Measurements from ENCODE around the gene ECD. TPM values are rescaled to one million over a fixed set of nuclear protein-coding genes. Genes with fewer than 3 reads are reported as not detected.
A peak's percentile ranks its signal among the peaks of the same experiment; 100 is the strongest.

ECD gene
- total RNA-seq, 1 donor from 2014 or later, result 35.6 TPM

DNA sequence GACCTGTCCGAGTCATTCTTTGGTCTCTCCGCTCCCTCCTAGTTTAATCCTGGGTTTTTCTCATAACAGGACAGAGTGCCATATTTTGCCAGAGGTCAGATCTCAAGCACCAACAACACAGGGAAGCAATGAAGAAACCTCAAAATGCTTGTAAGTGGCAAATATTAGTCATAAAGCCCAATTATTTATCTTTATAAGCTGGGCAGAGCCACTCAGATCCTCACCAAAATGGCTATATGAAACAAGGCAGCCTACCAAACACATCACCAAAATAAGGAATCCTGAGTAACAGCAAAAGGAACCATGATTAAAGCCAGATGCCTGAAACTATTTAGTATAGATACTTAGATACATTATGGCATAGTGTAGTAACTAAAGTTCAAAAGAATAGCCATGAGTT lies 4.7 kb downstream of the ECD start:
- Histone ChIP-seq H3K36me3 (ENCODE audit: insufficient read depth, low read length) (peaks cover 17% of the 10 kb centered on the region), H3K4me3 (ENCODE audit: insufficient read depth, low read depth, low read length) (no peak overlapping the region), H3K27me3 (ENCODE audit: insufficient read depth, low read length) (no peaks in the 10 kb centered on the region), H4K20me1 (ENCODE audit: insufficient read depth, low read length) (peaks cover 28% of the 10 kb centered on the region), H3K4me2 (ENCODE audit: low read length) (no peak overlapping the region), H3K9me3 (ENCODE audit: insufficient read depth, low read depth, low read length) (no peaks in the 10 kb centered on the region), H3K4me1 (ENCODE audit: insufficient read depth, low read length) (peaks cover 4% of the 10 kb centered on the region), H3K79me2 (ENCODE audit: insufficient read depth, low read length) (peaks cover 81% of the 10 kb centered on the region), H3K9ac (ENCODE audit: low read length) (no peak overlapping the region), H3K27ac (ENCODE audit: low read depth, low read length) (no peak overlapping the region), H2AFZ (ENCODE audit: low read depth, low read length) (no peak overlapping the region)
- H3K9me3 Mint-ChIP-seq (ENCODE audit: unreplicated experiment), result no peaks in the 10 kb centered on the region
- TF ChIP-seq, protein P1, sequence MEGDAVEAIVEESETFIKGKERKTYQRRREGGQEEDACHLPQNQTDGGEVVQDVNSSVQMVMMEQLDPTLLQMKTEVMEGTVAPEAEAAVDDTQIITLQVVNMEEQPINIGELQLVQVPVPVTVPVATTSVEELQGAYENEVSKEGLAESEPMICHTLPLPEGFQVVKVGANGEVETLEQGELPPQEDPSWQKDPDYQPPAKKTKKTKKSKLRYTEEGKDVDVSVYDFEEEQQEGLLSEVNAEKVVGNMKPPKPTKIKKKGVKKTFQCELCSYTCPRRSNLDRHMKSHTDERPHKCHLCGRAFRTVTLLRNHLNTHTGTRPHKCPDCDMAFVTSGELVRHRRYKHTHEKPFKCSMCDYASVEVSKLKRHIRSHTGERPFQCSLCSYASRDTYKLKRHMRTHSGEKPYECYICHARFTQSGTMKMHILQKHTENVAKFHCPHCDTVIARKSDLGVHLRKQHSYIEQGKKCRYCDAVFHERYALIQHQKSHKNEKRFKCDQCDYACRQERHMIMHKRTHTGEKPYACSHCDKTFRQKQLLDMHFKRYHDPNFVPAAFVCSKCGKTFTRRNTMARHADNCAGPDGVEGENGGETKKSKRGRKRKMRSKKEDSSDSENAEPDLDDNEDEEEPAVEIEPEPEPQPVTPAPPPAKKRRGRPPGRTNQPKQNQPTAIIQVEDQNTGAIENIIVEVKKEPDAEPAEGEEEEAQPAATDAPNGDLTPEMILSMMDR (IDR thresholded peaks at IDR 0.05; ENCODE audit: insufficient read depth, low read depth, low read length), result no peak
- no peak for TF ChIP-seq EZH2 (IDR thresholded peaks at IDR 0.05; ENCODE audit: insufficient read depth, low read length)
- peaks cover 5% of the 10 kb centered on the region for H3K4me1 Mint-ChIP-seq (ENCODE audit: low read depth, unreplicated experiment)
- peaks cover 14% of the 10 kb centered on the region for H3K36me3 Mint-ChIP-seq (ENCODE audit: low read depth, unreplicated experiment)
- H3K4me3 Mint-ChIP-seq (ENCODE audit: unreplicated experiment), result peak overlapping the region; percentile 2
- H3K27ac Mint-ChIP-seq (ENCODE audit: unreplicated experiment), result no peak overlapping the region
- no peak for DNase-seq (ENCODE audit: low read depth)
- no peaks in the 10 kb centered on the region for H3K27me3 Mint-ChIP-seq (ENCODE audit: low read depth, unreplicated experiment)
- no peak for FAIRE-seq

DNA sequence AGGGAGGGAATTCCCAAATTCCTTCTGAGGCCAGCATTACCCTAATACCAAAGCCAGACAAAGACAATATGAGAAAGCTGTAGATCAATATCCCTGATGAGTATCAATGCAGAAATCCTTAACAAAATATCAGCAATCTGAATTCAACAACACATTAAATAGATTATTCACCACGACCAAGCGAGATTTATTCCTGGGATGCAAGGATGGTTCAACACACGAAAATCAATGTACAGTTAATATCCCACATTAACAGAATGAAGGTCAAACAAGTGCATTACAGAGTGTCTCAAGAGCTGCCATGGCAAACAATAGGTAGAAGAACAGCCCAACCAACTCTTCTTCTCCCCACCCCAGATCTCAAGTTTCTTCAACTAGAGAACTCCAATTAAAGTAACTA lies 6.1 kb downstream of the ECD start:
- H3K4me3 Mint-ChIP-seq (ENCODE audit: unreplicated experiment), result no peak overlapping the region
- DNase-seq (ENCODE audit: low read depth), result no peak
- H3K4me1 Mint-ChIP-seq (ENCODE audit: low read depth, unreplicated experiment), result peaks cover 3% of the 10 kb centered on the region
- Histone ChIP-seq H3K4me2 (ENCODE audit: low read length) (no peak overlapping the region), H3K27ac (ENCODE audit: low read depth, low read length) (no peak overlapping the region), H3K36me3 (ENCODE audit: insufficient read depth, low read length) (peaks cover 17% of the 10 kb centered on the region), H3K79me2 (ENCODE audit: insufficient read depth, low read length) (peaks cover 71% of the 10 kb centered on the region), H2AFZ (ENCODE audit: low read depth, low read length) (no peak overlapping the region), H4K20me1 (ENCODE audit: insufficient read depth, low read length) (peaks cover 31% of the 10 kb centered on the region), H3K9me3 (ENCODE audit: insufficient read depth, low read depth, low read length) (no peaks in the 10 kb centered on the region), H3K9ac (ENCODE audit: low read length) (no peak overlapping the region), H3K4me3 (ENCODE audit: insufficient read depth, low read depth, low read length) (no peak overlapping the region), H3K27me3 (ENCODE audit: insufficient read depth, low read length) (no peaks in the 10 kb centered on the region), H3K4me1 (ENCODE audit: insufficient read depth, low read length) (peaks cover 1% of the 10 kb centered on the region)
- TF ChIP-seq, protein P1 (IDR thresholded peaks at IDR 0.05; ENCODE audit: insufficient read depth, low read depth, low read length), result no peak
- no peak for TF ChIP-seq EZH2 (IDR thresholded peaks at IDR 0.05; ENCODE audit: insufficient read depth, low read length)
- H3K36me3 Mint-ChIP-seq (ENCODE audit: low read depth, unreplicated experiment), result peaks cover 12% of the 10 kb centered on the region
- H3K9me3 Mint-ChIP-seq (ENCODE audit: unreplicated experiment), result no peaks in the 10 kb centered on the region
- H3K27ac Mint-ChIP-seq (ENCODE audit: unreplicated experiment), result no peak overlapping the region
- no peak for FAIRE-seq
- no peaks in the 10 kb centered on the region for H3K27me3 Mint-ChIP-seq (ENCODE audit: low read depth, unreplicated experiment)

DNA sequence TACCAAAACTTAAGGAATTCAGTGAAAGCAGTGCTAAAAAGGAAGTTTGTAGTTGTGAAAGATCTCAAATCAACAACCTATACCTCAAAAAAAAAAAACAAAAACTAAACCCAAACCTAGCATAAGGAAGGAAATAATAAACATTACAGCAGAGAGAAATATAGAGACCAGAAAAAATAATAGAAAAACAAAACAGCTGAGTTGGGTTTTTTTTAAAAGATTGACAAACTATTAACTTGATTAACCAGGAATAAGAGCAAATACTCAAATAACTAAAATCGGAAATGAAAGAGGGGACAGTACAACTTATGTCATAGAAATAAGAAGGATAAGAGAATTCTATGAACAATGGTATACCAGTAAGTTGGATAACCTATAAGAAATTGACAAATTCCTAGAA lies 6.7 kb downstream of the ECD start:
- DNase-seq (ENCODE audit: low read depth), result no peak
- H3K27ac ChIP-seq (ENCODE audit: low read depth, low read length), result no peak overlapping the region
- TF ChIP-seq, protein P1 (IDR thresholded peaks at IDR 0.05; ENCODE audit: insufficient read depth, low read depth, low read length), result no peak
- no peak for TF ChIP-seq EZH2 (IDR thresholded peaks at IDR 0.05; ENCODE audit: insufficient read depth, low read length)

More for the DNA sequence above, 6.7 kb downstream of the ECD start:
- Mint-ChIP-seq H3K27me3 (ENCODE audit: low read depth, unreplicated experiment) (no peaks in the 10 kb centered on the region), H3K9me3 (ENCODE audit: unreplicated experiment) (no peaks in the 10 kb centered on the region), H3K4me1 (ENCODE audit: low read depth, unreplicated experiment) (peaks cover 2% of the 10 kb centered on the region), H3K27ac (ENCODE audit: unreplicated experiment) (no peak overlapping the region), H3K4me3 (ENCODE audit: unreplicated experiment) (no peak overlapping the region), H3K36me3 (ENCODE audit: low read depth, unreplicated experiment) (peaks cover 12% of the 10 kb centered on the region)
- Histone ChIP-seq H3K4me3 (ENCODE audit: insufficient read depth, low read depth, low read length) (no peak overlapping the region), H3K4me1 (ENCODE audit: insufficient read depth, low read length) (no peaks in the 10 kb centered on the region), H2AFZ (ENCODE audit: low read depth, low read length) (no peak overlapping the region), H4K20me1 (ENCODE audit: insufficient read depth, low read length) (peaks cover 31% of the 10 kb centered on the region), H3K79me2 (ENCODE audit: insufficient read depth, low read length) (peaks cover 68% of the 10 kb centered on the region), H3K27me3 (ENCODE audit: insufficient read depth, low read length) (no peaks in the 10 kb centered on the region), H3K9ac (ENCODE audit: low read length) (no peak overlapping the region), H3K9me3 (ENCODE audit: insufficient read depth, low read depth, low read length) (no peaks in the 10 kb centered on the region), H3K36me3 (ENCODE audit: insufficient read depth, low read length) (peaks cover 20% of the 10 kb centered on the region), H3K4me2 (ENCODE audit: low read length) (no peak overlapping the region)
- no peak for FAIRE-seq

Data from astrocyte (in vitro differentiated cells and primary cell).